ENCODE results near the gene LTBP2.

DNA sequence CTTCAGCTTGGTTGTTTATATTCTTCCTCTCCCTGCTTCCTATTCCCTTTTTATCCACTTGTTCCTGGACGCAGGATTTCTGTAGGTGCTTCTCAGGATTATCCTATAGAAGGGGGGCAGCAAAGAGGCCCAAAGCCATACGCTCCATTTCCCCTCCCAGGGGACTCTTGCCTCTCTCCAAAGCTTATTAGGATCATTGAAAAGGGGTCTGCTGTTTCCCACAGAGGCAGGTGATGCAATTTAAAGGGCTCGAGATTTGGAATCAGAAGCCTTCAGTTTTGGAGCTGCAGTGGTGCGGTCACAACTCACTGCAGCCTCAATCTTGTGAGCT, 154.5 kb downstream of the LTBP2 start:
- TF ChIP-seq, protein P1, sequence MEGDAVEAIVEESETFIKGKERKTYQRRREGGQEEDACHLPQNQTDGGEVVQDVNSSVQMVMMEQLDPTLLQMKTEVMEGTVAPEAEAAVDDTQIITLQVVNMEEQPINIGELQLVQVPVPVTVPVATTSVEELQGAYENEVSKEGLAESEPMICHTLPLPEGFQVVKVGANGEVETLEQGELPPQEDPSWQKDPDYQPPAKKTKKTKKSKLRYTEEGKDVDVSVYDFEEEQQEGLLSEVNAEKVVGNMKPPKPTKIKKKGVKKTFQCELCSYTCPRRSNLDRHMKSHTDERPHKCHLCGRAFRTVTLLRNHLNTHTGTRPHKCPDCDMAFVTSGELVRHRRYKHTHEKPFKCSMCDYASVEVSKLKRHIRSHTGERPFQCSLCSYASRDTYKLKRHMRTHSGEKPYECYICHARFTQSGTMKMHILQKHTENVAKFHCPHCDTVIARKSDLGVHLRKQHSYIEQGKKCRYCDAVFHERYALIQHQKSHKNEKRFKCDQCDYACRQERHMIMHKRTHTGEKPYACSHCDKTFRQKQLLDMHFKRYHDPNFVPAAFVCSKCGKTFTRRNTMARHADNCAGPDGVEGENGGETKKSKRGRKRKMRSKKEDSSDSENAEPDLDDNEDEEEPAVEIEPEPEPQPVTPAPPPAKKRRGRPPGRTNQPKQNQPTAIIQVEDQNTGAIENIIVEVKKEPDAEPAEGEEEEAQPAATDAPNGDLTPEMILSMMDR (IDR thresholded peaks at IDR 0.05), result no peak
- TF ChIP-seq POLR2A (IDR thresholded peaks at IDR 0.05) (no peak), POLR2AphosphoS5 (IDR thresholded peaks at IDR 0.05) (no peak), EP300 (IDR thresholded peaks at IDR 0.05) (no peak)

Data from sigmoid colon (tissue), 4 donors.